KMS-11 (cell line): ENCODE results near the gene VSIG8.

Source experiments
- H2AFZ ChIP-seq: fragments of 200-600 bp; sonication (generic); 2 replicates; pipeline ENCODE4 v1.6.1; 2016; ENCODE audit warnings: antibody characterized with exemption, mixed run types, low read depth
- H3K27ac ChIP-seq: fragments of 200-600 bp; sonication (generic); 2 replicates; pipeline ENCODE4 v1.6.1; 2016; ENCODE audit warnings: mild to moderate bottlenecking, mixed run types
- H3K27me3 ChIP-seq: fragments of 200-600 bp; sonication (generic); 2 replicates; pipeline ENCODE4 v1.6.1; 2017; ENCODE audit warnings: mild to moderate bottlenecking, low read depth, mixed run types, moderate library complexity; ENCODE audit not compliant: insufficient read depth
- H3K36me3 ChIP-seq: fragments of 200-600 bp; sonication (generic); 2 replicates; pipeline ENCODE4 v1.6.1; 2017; ENCODE audit warnings: mild to moderate bottlenecking, mixed run types; ENCODE audit not compliant: insufficient read depth
- H3K4me1 ChIP-seq: fragments of 200-600 bp; sonication (generic); 2 replicates; pipeline ENCODE4 v1.6.1; 2016; ENCODE audit warnings: mild to moderate bottlenecking, low read depth, mixed run types; ENCODE audit not compliant: poor library complexity, severe bottlenecking
- H3K4me2 ChIP-seq: fragments of 200-600 bp; sonication (generic); 2 replicates; pipeline ENCODE4 v1.7.0; 2016; ENCODE audit warnings: mild to moderate bottlenecking, mixed run types
- H3K4me3 ChIP-seq: fragments of 200-600 bp; sonication (generic); IDR thresholded peaks from 2 replicates; pipeline ENCODE4 v1.6.1; 2017; ENCODE audit warnings: low read depth, low read length, mixed read lengths; ENCODE audit not compliant: insufficient read depth
- H3K79me2 ChIP-seq: fragments of 200-600 bp; sonication (generic); 2 replicates; pipeline ENCODE4 v1.6.1; 2016; ENCODE audit warnings: low read depth, mixed run types; ENCODE audit not compliant: insufficient read depth
- H3K9ac ChIP-seq: fragments of 200-600 bp; sonication (generic); 2 replicates; pipeline ENCODE4 v1.6.1; 2016; ENCODE audit warnings: mild to moderate bottlenecking, mixed run types
- H4K20me1 ChIP-seq: fragments of 200-600 bp; sonication (generic); 2 replicates; pipeline ENCODE4 v1.6.1; 2016; ENCODE audit warnings: mild to moderate bottlenecking, mixed run types; ENCODE audit not compliant: insufficient read depth
- CTCF ChIP-seq: fragments of 200-600 bp; sonication (generic); conservative IDR thresholded peaks from 2 replicates; pipeline ENCODE4 v1.6.1; 2017; ENCODE audit warnings: low read depth, mild to moderate bottlenecking, antibody characterized with exemption, low read length, moderate library complexity, mixed read lengths

The VSIG8 gene

GRCh38 chr1:159881622-159882526, 19.4 kb upstream of the VSIG8 start:
- Histone ChIP-seq H3K4me2 (peak overlapping the region; percentile 76; the same call in 1 of the 2 replicates), H3K27me3 (no peaks in the 10 kb centered on the region), H4K20me1 (no peaks in the 10 kb centered on the region), H3K9ac (no peak overlapping the region), H3K79me2 (no peaks in the 10 kb centered on the region), H3K27ac (no peak overlapping the region), H3K36me3 (no peaks in the 10 kb centered on the region), H3K4me3 (no peak overlapping the region), H2AFZ (no peak overlapping the region), H3K4me1 (peaks cover 57% of the 10 kb centered on the region)
- TF ChIP-seq CTCF = no peak

GRCh38 chr1:159880430-159880829, 18.0 kb upstream of the VSIG8 start:
- no peaks in the 10 kb centered on the region for H3K27me3 ChIP-seq
- 0 out of 2 replicates have a peak, but pooled peaks have one; percentile 9 for TF ChIP-seq CTCF
- peaks cover 56% of the 10 kb centered on the region for H3K4me1 ChIP-seq
- H3K4me3 ChIP-seq = peak overlapping the region; percentile 95
- H4K20me1 ChIP-seq = no peaks in the 10 kb centered on the region
- no peaks in the 10 kb centered on the region for H3K79me2 ChIP-seq
- no peaks in the 10 kb centered on the region for H3K36me3 ChIP-seq
- H2AFZ ChIP-seq = peak overlapping the region; percentile 19
- peak overlapping the region; percentile 14; the same call in 1 of the 2 replicates for H3K9ac ChIP-seq
- H3K4me2 ChIP-seq = peak overlapping the region; percentile 76
- H3K27ac ChIP-seq = peak overlapping the region; percentile 57

- Histone ChIP-seq H2AFZ (peak overlapping the region; percentile 19), H3K4me2 (peak overlapping the region; percentile 76), H3K79me2 (no peaks in the 10 kb centered on the region), H3K27ac (peak overlapping the region; percentile 57), H3K9ac (peak overlapping the region; percentile 14; the same call in 1 of the 2 replicates), H3K27me3 (no peaks in the 10 kb centered on the region), H3K4me3 (peak overlapping the region; percentile 95), H4K20me1 (no peaks in the 10 kb centered on the region), H3K36me3 (no peaks in the 10 kb centered on the region), H3K4me1 (peaks cover 56% of the 10 kb centered on the region)
- no peak for TF ChIP-seq CTCF
These were observed 17.5 kb upstream of the VSIG8 start for GRCh38 chr1:159879977-159880376.

- peaks cover 56% of the 10 kb centered on the region for H3K4me1 ChIP-seq
- no peaks in the 10 kb centered on the region for H3K27me3 ChIP-seq
- no peak for TF ChIP-seq CTCF
- no peaks in the 10 kb centered on the region for H3K36me3 ChIP-seq
- no peak overlapping the region for H3K4me3 ChIP-seq
- peak overlapping the region; percentile 57; the same call in 1 of the 2 replicates for H3K27ac ChIP-seq
- no peak overlapping the region for H2AFZ ChIP-seq
- H3K79me2 ChIP-seq = no peaks in the 10 kb centered on the region
- H3K4me2 ChIP-seq = peak overlapping the region; percentile 76; the same call in 1 of the 2 replicates
- no peak overlapping the region for H3K9ac ChIP-seq
- H4K20me1 ChIP-seq = no peaks in the 10 kb centered on the region
These were observed 16.7 kb upstream of the VSIG8 start for GRCh38 chr1:159879136-159879535.
